ENCODE measurements around the gene DCUN1D4.
"Not testable (repeated sequence)": the region's sequence is repeated elsewhere in the genome, so short reads cannot be mapped to it uniquely, and the experiment has no call there.

Gene DCUN1D4

GRCh38 chr4:51895158-51895557, 52.2 kb downstream of the DCUN1D4 start:
- DNase-seq (ENCODE audit: low read depth), result no peak

- DNase-seq (ENCODE audit: low read depth), result peak; percentile 7
Measured at GRCh38 chr4:51895816-51896408, 53.0 kb downstream of the DCUN1D4 start.

- no peak for DNase-seq (ENCODE audit: low read depth)
Measured at GRCh38 chr4:51901363-51901762, 58.4 kb downstream of the DCUN1D4 start.

GRCh38 chr4:51906167-51906958, 63.4 kb downstream of the DCUN1D4 start:
- DNase-seq (ENCODE audit: low read depth), result no peak

GRCh38 chr4:51907006-51907669, 64.2 kb downstream of the DCUN1D4 start:
- DNase-seq (ENCODE audit: low read depth), result no peak

GRCh38 chr4:51909236-51909703, 66.3 kb downstream of the DCUN1D4 start:
- no peak for DNase-seq (ENCODE audit: low read depth)

GRCh38 chr4:51918251-51918650, 75.3 kb downstream of the DCUN1D4 start:
- DNase-seq (ENCODE audit: low read depth), result no peak

GRCh38 chr4:51923343-51923742, 80.4 kb downstream of the DCUN1D4 start:
- DNase-seq (ENCODE audit: low read depth), result no peak

- DNase-seq (ENCODE audit: low read depth), result no peak
Measured at GRCh38 chr4:51925307-51925706, 82.4 kb downstream of the DCUN1D4 start.

- DNase-seq (ENCODE audit: low read depth), result no peak
Measured at GRCh38 chr4:51930557-51930956, 87.6 kb downstream of the DCUN1D4 start.

GRCh38 chr4:51931461-51931860, 88.5 kb downstream of the DCUN1D4 start:
- DNase-seq (ENCODE audit: low read depth), result no peak

- no peak for DNase-seq (ENCODE audit: low read depth)
Measured at GRCh38 chr4:51932261-51932660, 89.3 kb downstream of the DCUN1D4 start.

- DNase-seq (ENCODE audit: low read depth), result no peak
Measured at GRCh38 chr4:51932684-51933083, 89.7 kb downstream of the DCUN1D4 start.

GRCh38 chr4:51940460-51940859, 97.5 kb downstream of the DCUN1D4 start:
- DNase-seq (ENCODE audit: low read depth), result not testable (repeated sequence)

GRCh38 chr4:51942108-51942832, 99.3 kb downstream of the DCUN1D4 start:
- DNase-seq (ENCODE audit: low read depth), result no peak

GRCh38 chr4:51942833-51943215, 99.9 kb downstream of the DCUN1D4 start:
- DNase-seq (ENCODE audit: low read depth), result no peak

- no peak for DNase-seq (ENCODE audit: low read depth)
Measured at GRCh38 chr4:51943221-51943620, 100.3 kb downstream of the DCUN1D4 start.

GRCh38 chr4:51958199-51958968, 115.4 kb downstream of the DCUN1D4 start:
- DNase-seq (ENCODE audit: low read depth), result no peak

GRCh38 chr4:51960486-51960885, 117.5 kb downstream of the DCUN1D4 start:
- no peak for DNase-seq (ENCODE audit: low read depth)

GRCh38 chr4:51963841-51964517, 121.0 kb downstream of the DCUN1D4 start:
- DNase-seq (ENCODE audit: low read depth), result no peak

- no peak for DNase-seq (ENCODE audit: low read depth)
Measured at GRCh38 chr4:51965862-51966261, 122.9 kb downstream of the DCUN1D4 start.

Data from activated T-cell treated with anti-CD3 and anti-CD28 coated beads for 1 hour (primary cell).